Mesendoderm (in vitro differentiated cells): ENCODE measurements around the gene TMEM117.

Experiments
- DNase-seq: peaks from one replicate; pipeline ENCODE4 v3.0.0; 2013
- H2AK5ac ChIP-seq: 2 replicates; pipeline ENCODE4 v1.6.1; 2013; ENCODE audit warnings: low read length, inconsistent platforms
- H2BK120ac ChIP-seq: 2 replicates; pipeline ENCODE4 v1.6.1; 2013; ENCODE audit warnings: low read depth, mild to moderate bottlenecking, low read length, moderate library complexity, mixed read lengths
- H2BK15ac ChIP-seq: replicated peaks from 2 replicates; pipeline ENCODE4 v1.6.1; 2013; ENCODE audit warnings: low read depth, mild to moderate bottlenecking, moderate library complexity
- H2BK5ac ChIP-seq: 2 replicates; pipeline ENCODE4 v1.6.1; 2013; ENCODE audit warnings: low read length, inconsistent platforms
- H3K18ac ChIP-seq: 2 replicates; pipeline ENCODE4 v1.6.1; 2013; ENCODE audit warnings: mild to moderate bottlenecking, low read length, mixed read lengths
- H3K23ac ChIP-seq: one replicate; pipeline ENCODE4 v1.6.1; 2013; ENCODE audit warnings: low read length
- H3K27ac ChIP-seq: 2 replicates; pipeline ENCODE4 v1.5.1; 2013; ENCODE audit warnings: low read depth, mild to moderate bottlenecking, inconsistent platforms, low read length, moderate library complexity
- H3K27me3 ChIP-seq: 2 replicates; pipeline ENCODE4 v1.6.1; 2013; ENCODE audit warnings: low read length, control low read depth, mild to moderate bottlenecking, inconsistent platforms; ENCODE audit not compliant: insufficient read depth, poor library complexity
- H3K36me3 ChIP-seq: 2 replicates; pipeline ENCODE4 v1.6.1; 2013; ENCODE audit warnings: low read length, inconsistent platforms; ENCODE audit not compliant: control insufficient read depth, insufficient read depth
- H3K4ac ChIP-seq: one replicate; pipeline ENCODE4 v1.6.1; 2013; ENCODE audit warnings: low read depth, mild to moderate bottlenecking, low read length, moderate library complexity
- H3K4me1 ChIP-seq: 2 replicates; pipeline ENCODE4 v1.6.1; 2013; ENCODE audit warnings: low read depth, low read length, inconsistent platforms; ENCODE audit not compliant: control insufficient read depth
- H3K4me2 ChIP-seq: 2 replicates; pipeline ENCODE4 v1.6.1; 2013; ENCODE audit warnings: low read length
- H3K4me3 ChIP-seq: 2 replicates; pipeline ENCODE4 v1.5.1; 2013; ENCODE audit warnings: mild to moderate bottlenecking, low read length
- H3K56ac ChIP-seq: one replicate; pipeline ENCODE4 v1.6.1; 2013; ENCODE audit warnings: low read length
- H3K79me1 ChIP-seq: 2 replicates; pipeline ENCODE4 v1.6.1; 2013; ENCODE audit warnings: low read length, inconsistent platforms
- H3K79me2 ChIP-seq: 2 replicates; pipeline ENCODE4 v1.6.1; 2013; ENCODE audit warnings: mild to moderate bottlenecking, low read length; ENCODE audit not compliant: control insufficient read depth, insufficient read depth
- H3K9ac ChIP-seq: 2 replicates; pipeline ENCODE4 v1.6.1; 2013; ENCODE audit warnings: low read length, inconsistent platforms
- H4K5ac ChIP-seq: one replicate; pipeline ENCODE4 v1.6.1; 2013; ENCODE audit warnings: low read length
- H4K8ac ChIP-seq: one replicate; pipeline ENCODE4 v1.6.1; 2013; ENCODE audit warnings: low read depth, mild to moderate bottlenecking, control low read depth, low read length, moderate library complexity
- WGBS: extraction: QIAGEN DNeasy Blood & Tissue Kit; methylation state at CpG from one replicate; pipeline ENCODE4 v1.1.7; 2013; ENCODE audit warnings: low lambda C conversion rate, missing lambda C conversion rate; ENCODE audit not compliant: insufficient coverage; ENCODE audit errors: extremely low coverage; 5-methylcytosine and 5-hydroxymethylcytosine counted together

The TMEM117 gene

DNA sequence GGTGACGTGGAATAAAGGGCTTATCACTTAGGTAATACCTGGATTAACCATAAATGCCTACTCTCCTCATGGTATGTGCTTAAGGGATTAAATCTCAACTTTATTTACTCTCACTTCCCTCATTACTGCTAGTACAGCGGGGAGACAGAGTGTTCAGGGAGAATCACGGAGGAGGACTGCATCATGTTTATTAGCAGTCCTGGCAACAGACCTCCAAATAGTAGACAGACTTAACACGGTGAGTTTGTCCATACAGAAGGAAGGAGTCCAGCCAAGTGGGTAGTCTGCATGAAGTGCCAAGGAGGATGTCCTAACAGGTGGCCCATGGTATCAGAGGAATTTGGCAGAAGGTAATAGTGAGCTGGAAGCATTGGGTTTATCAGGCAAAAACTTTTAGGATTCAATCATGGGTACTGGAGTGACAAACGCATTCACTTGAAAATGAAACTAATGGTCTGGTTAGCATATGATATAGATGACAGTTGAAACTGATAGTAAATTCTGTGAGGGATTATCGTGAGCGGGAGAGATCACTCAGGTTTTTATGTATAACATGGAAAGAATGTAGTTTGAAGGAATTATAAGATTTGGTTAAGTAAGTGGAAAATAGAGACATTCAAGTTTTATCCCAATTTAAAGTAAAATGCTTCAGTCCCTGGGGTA is 471.8 kb downstream of the TMEM117 start:
- no peak overlapping the region for H3K4me3 ChIP-seq
- no peak overlapping the region for H3K27ac ChIP-seq
- no peak overlapping the region for H3K4ac ChIP-seq
- no peak overlapping the region for H3K23ac ChIP-seq
- no peak overlapping the region for H4K8ac ChIP-seq
- no peak overlapping the region for H2BK5ac ChIP-seq
- no peak overlapping the region for H3K18ac ChIP-seq
- H3K56ac ChIP-seq, result no peak overlapping the region
- no peak overlapping the region for H2BK15ac ChIP-seq
- H3K79me1 ChIP-seq, result no peaks in the 10 kb centered on the region
- H3K4me1 ChIP-seq, result no peaks in the 10 kb centered on the region
- no peak overlapping the region for H2AK5ac ChIP-seq
- H3K36me3 ChIP-seq, result no peaks in the 10 kb centered on the region
- 100% methylated on average over 2 of the region's 7 CpGs for WGBS
- no peaks in the 10 kb centered on the region for H3K27me3 ChIP-seq
- H3K9ac ChIP-seq, result no peak overlapping the region
- no peak overlapping the region for H4K5ac ChIP-seq
- H3K4me2 ChIP-seq, result no peak overlapping the region
- no peak for DNase-seq
- no peak overlapping the region for H2BK120ac ChIP-seq
- no peaks in the 10 kb centered on the region for H3K79me2 ChIP-seq

DNA sequence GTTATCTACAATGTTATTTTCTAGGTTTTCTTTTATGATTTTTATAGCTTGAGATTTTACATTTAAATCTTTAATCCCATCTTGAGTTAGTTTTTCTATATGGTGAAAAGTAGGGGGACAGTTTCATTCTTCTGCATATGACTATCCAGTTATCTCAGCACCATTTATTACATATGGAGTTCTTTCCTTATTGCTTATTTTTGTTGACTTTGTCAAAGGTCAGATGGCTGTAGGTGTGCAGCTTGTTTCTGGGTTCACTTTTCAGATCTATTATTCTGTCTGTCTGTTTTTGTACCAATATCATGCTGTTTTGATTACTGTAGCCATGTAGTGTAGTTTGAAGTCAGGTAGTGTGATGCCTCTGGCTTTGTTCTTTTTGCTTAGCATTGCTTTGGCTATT is 477.3 kb downstream of the TMEM117 start:
- H2AK5ac ChIP-seq, result no peak overlapping the region
- no peak overlapping the region for H3K23ac ChIP-seq
- no peak overlapping the region for H3K4me2 ChIP-seq
- no peak overlapping the region for H3K56ac ChIP-seq
- no peaks in the 10 kb centered on the region for H3K79me1 ChIP-seq
- no peak overlapping the region for H3K4ac ChIP-seq
- no peak for DNase-seq
- H3K79me2 ChIP-seq, result no peaks in the 10 kb centered on the region
- no peaks in the 10 kb centered on the region for H3K27me3 ChIP-seq
- H2BK5ac ChIP-seq, result no peak overlapping the region
- no peak overlapping the region for H3K9ac ChIP-seq
- H3K4me3 ChIP-seq, result no peak overlapping the region
- no peaks in the 10 kb centered on the region for H3K4me1 ChIP-seq
- no peak overlapping the region for H4K5ac ChIP-seq
- no peak overlapping the region for H2BK120ac ChIP-seq
- H4K8ac ChIP-seq, result no peak overlapping the region
- no peak overlapping the region for H3K27ac ChIP-seq
- no peak overlapping the region for H3K18ac ChIP-seq
- H2BK15ac ChIP-seq, result no peak overlapping the region
- H3K36me3 ChIP-seq, result no peaks in the 10 kb centered on the region

DNA sequence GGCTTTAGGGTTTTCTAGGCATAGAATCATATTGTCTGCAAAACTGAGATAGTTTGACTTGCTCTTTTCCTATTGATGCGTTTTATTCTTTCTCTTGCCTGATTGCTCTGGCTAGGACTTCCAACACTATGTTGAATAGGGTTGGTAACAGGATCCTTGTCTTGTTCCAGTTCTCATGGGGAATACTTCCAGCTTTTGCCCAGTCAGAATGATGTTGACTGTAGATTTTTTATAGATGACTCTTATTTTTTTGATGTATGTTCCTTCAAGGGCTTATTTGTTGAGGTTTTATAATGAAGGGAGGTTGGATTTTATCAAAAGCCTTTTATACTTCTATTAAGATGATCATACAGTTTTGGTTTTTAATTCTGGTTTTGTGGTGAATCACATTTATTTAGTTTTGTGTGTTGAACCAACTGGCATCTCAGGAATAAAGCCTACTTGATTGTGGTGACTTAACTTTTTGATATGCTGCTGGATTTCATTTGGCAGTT is 478.2 kb downstream of the TMEM117 start:
- Histone ChIP-seq H3K36me3 (no peaks in the 10 kb centered on the region), H3K23ac (no peak overlapping the region), H3K4me2 (no peak overlapping the region), H3K18ac (no peak overlapping the region), H4K5ac (no peak overlapping the region), H2BK120ac (no peak overlapping the region), H3K4me1 (no peaks in the 10 kb centered on the region), H4K8ac (no peak overlapping the region), H3K4me3 (no peak overlapping the region), H2AK5ac (no peak overlapping the region), H3K4ac (no peak overlapping the region), H3K79me2 (no peaks in the 10 kb centered on the region), H2BK15ac (no peak overlapping the region), H3K56ac (no peak overlapping the region), H2BK5ac (no peak overlapping the region), H3K27me3 (no peaks in the 10 kb centered on the region), H3K27ac (no peak overlapping the region), H3K9ac (no peak overlapping the region), H3K79me1 (no peaks in the 10 kb centered on the region)
- no peak for DNase-seq
- WGBS, result no CpG with 5 or more reads among the region's 1 CpG

DNA sequence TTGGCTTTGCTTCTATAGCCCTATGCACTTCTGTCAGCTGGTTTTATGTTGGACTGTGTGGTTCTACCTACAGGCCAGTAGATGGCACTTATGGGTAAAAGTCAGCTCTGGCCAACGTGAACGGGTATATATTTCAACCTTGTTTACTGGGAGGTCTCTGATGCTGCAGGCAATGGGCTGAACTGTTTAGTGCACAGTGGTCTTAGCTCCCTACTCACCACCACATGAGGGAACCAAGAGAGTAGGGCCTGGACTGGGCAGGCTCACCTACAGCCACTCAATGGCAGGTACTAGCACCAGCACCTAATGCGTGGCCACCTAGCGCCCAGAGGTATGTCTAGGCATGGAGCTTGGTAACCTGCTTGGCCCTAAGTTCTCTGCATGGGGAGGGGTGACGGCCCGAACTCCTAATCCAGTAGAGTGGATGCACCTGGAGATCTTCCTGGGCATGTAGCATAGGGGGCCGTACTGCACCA is 481.8 kb downstream of the TMEM117 start:
- no peak overlapping the region for H2BK15ac ChIP-seq
- no peak overlapping the region for H3K4me2 ChIP-seq
- no peak overlapping the region for H3K4me3 ChIP-seq
- H2BK120ac ChIP-seq, result no peak overlapping the region
- H3K36me3 ChIP-seq, result no peaks in the 10 kb centered on the region
- H3K79me1 ChIP-seq, result no peaks in the 10 kb centered on the region
- no peak overlapping the region for H3K4ac ChIP-seq
- H4K8ac ChIP-seq, result no peak overlapping the region
- peak; percentile 79 for DNase-seq
- no peaks in the 10 kb centered on the region for H3K79me2 ChIP-seq
- H3K23ac ChIP-seq, result no peak overlapping the region
- no peaks in the 10 kb centered on the region for H3K27me3 ChIP-seq
- H2AK5ac ChIP-seq, result no peak overlapping the region
- no CpG with 5 or more reads among the region's 7 CpGs for WGBS
- H3K4me1 ChIP-seq, result no peaks in the 10 kb centered on the region
- no peak overlapping the region for H3K18ac ChIP-seq
- H3K56ac ChIP-seq, result no peak overlapping the region
- no peak overlapping the region for H4K5ac ChIP-seq
- H3K9ac ChIP-seq, result no peak overlapping the region
- H2BK5ac ChIP-seq, result no peak overlapping the region
- H3K27ac ChIP-seq, result no peak overlapping the region

DNA sequence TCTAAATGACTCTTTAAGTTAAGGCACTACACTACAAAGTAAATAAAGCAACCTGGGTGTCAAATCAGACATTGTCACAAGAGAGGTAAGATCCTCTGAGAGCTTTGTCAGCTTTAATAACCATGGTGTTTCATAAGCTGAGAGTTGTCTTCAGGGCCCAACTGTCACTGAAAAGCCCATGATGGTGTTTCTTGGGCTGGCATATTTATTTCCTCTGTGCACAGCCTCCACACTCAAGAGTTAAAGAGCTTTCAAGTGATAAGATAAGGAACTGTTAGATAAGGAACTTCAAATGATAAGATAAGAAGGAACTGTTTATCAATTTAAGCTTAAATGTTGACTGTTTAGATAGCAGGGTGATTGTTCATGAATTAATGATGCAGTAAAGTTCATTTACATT is 495.4 kb downstream of the TMEM117 start:
- Histone ChIP-seq H2BK5ac (no peak overlapping the region), H3K18ac (no peak overlapping the region), H2AK5ac (no peak overlapping the region), H3K23ac (no peak overlapping the region), H2BK120ac (no peak overlapping the region), H3K4me3 (no peak overlapping the region), H3K79me2 (no peaks in the 10 kb centered on the region), H3K27me3 (no peaks in the 10 kb centered on the region), H4K5ac (no peak overlapping the region), H3K9ac (no peak overlapping the region), H3K36me3 (no peaks in the 10 kb centered on the region), H3K4me1 (peaks cover 2% of the 10 kb centered on the region), H3K79me1 (no peaks in the 10 kb centered on the region), H2BK15ac (no peak overlapping the region), H3K27ac (no peak overlapping the region), H3K4me2 (no peak overlapping the region), H3K4ac (no peak overlapping the region), H3K56ac (no peak overlapping the region), H4K8ac (no peak overlapping the region)
- peak; percentile 83 for DNase-seq

DNA sequence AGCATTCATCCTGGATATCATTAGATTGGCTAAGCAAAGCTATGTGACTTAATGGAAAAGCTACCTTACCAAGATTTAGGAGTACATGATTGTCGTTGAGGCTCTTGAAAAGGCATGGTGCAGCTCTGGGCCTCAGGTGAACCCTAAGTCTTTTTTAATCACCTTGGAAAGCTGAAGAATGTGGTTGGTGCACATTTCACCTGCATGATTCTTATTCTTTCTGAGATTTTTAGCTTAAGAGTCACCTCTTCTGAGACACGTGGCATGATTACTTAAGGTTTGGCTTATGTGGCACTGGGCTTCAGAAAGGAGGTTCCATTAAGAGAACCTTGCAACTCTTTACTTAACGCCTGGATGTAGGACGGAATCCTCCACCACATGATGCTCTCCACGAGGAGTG is 498.5 kb downstream of the TMEM117 start:
- peaks cover 2% of the 10 kb centered on the region for H3K4me1 ChIP-seq
- no peak overlapping the region for H3K27ac ChIP-seq
- no peak overlapping the region for H2BK5ac ChIP-seq
- no peak overlapping the region for H3K4me2 ChIP-seq
- no peak overlapping the region for H3K18ac ChIP-seq
- H3K27me3 ChIP-seq, result no peaks in the 10 kb centered on the region
- no peaks in the 10 kb centered on the region for H3K36me3 ChIP-seq
- no peak overlapping the region for H4K8ac ChIP-seq
- no peak overlapping the region for H2BK15ac ChIP-seq
- no peak overlapping the region for H2BK120ac ChIP-seq
- H3K4ac ChIP-seq, result no peak overlapping the region
- H4K5ac ChIP-seq, result no peak overlapping the region
- no peaks in the 10 kb centered on the region for H3K79me1 ChIP-seq
- H2AK5ac ChIP-seq, result no peak overlapping the region
- no peak overlapping the region for H3K56ac ChIP-seq
- H3K4me3 ChIP-seq, result no peak overlapping the region
- DNase-seq, result no peak
- no peaks in the 10 kb centered on the region for H3K79me2 ChIP-seq
- no peak overlapping the region for H3K9ac ChIP-seq
- no peak overlapping the region for H3K23ac ChIP-seq
- WGBS, result no CpG with 5 or more reads among the region's 5 CpGs
